Amniotic stem cell (primary cell): ENCODE data around the gene AP3B1.
"Not testable (repeated sequence)": the region's sequence is repeated elsewhere in the genome, so short reads cannot be mapped to it uniquely, and the experiment has no call there.

ENCODE experiments used
- DNase-seq: peaks from one replicate; lab custom pipeline; 2025; lab: John Stamatoyannopoulos, UW

The AP3B1 gene

DNA sequence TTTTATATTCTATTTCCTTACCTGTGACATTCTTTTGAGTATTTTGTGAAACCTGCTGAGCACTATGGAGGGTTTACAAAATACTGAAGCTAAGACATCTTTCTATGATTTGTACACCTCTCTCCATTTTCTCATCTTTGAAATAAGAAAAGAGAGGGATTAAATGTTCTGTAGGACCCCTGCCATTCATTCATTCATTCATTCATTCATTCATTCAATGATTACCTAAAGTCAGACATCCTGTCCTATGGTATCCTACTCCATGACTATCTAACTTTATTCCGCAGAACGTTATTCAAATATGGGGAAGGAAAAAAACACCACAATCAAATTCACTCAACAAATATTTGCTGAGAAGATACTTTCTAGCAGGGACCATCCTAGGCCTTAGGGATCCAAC lies 51.4 kb downstream of the AP3B1 start:
- DNase-seq: no peak

DNA sequence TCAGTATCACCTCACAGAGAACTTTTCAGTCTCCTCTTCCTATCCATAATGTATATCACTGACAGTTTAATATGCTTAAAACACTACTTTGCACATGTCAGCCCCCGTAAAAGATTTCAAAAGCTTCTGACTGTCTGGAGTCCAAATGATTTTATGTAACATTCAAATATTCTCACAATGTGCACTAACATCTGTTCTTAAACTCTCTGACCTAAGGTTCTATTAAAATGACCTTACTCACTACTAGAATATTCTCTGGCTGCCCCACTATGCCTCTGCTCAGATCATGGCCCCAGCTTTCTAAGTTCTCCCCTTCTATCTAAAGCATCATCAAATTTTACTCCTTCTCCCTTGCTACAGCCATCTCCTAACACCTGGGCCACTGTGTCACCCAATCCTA lies 52.5 kb downstream of the AP3B1 start:
- no peak for DNase-seq

DNA sequence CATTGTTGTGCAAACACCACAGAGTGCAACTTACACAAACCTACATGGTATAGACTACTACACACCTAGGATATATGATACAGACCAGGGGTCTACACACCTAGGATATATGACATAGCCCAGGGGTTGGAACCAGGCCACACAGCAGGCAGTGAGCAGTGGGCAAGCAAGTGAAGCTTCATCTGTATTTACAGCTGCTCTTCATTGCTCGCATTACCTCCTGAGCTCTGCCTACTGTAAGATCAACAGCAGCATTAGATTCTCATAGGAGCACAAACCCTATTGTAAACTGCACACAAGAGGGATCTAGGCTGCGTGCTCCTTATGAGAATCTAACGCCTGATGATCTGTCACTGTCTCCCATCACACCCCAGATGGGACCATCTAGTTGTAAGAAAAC lies 56.6 kb downstream of the AP3B1 start:
- DNase-seq: no peak

DNA sequence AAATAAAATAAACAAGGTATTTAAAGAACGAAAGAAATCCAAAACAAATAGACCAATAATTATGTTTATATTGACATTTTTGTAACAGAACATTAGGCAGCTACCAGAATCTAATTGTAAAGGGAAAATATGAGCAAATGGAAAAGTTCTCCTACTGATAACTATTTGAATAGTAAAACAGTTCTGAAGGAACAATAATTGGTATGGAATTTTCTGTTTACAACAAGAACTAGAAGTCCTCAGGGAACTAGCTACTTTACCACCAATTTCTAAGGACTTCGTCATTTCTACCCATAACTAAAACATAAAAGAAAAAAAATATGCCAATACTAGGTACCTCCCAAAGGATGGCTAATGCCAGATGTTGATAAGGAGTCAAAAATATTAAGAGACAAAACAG lies 58.5 kb downstream of the AP3B1 start:
- DNase-seq: no peak

- DNase-seq: no peak
Measured at GRCh38 chr5:78235289-78235688, 59.2 kb downstream of the AP3B1 start.

- no peak for DNase-seq
Measured at GRCh38 chr5:78234804-78235203, 59.7 kb downstream of the AP3B1 start.

GRCh38 chr5:78232163-78232562 lies 62.3 kb downstream of the AP3B1 start:
- DNase-seq: no peak

DNA sequence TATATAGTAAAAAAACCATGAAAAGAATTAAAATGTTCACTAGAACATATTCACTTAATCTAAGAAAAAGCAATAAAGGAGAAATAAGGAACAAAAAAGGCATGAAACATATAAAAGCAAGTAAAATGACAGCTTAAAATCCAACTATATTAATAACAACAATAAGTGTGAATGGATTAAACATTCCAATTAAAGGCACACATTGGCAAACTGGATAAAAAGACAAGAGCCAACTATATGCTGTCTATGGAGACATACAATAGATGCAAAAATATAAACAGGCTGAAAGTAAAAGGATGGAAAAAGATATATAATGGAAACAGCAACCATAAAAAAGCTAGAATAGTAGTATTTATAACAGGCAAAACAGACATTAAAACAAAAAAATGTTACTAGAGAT lies 70.1 kb downstream of the AP3B1 start:
- no peak for DNase-seq

DNA sequence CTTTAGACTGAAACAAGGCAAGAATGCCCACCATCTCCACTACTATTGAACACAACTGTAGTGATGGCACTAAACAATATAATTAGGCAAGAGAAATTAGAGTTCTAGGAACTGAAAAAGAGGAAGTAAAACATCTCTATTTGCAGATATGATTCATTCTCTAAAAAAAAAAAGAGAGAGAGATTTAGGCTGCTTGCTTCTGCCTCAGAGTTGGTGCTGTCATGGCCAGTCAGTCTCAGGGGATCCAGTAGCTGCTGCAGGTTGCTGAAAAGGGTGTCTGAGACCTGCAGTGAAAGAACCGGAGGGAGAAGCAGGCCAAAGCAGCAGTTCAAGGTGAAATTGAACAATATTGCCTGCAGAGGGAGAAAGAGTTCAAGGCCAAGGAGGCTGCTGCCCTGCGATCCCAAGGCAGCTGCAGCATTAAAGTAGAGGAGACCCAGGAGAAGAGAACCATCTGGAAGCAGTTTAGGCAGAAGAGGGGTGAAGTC lies 72.5 kb downstream of the AP3B1 start:
- no peak for DNase-seq

GRCh38 chr5:78221467-78221866 lies 73.0 kb downstream of the AP3B1 start:
- DNase-seq: no peak

GRCh38 chr5:78215972-78216371 lies 78.5 kb downstream of the AP3B1 start:
- no peak for DNase-seq

- DNase-seq: no peak
Measured at GRCh38 chr5:78215565-78215964, 78.9 kb downstream of the AP3B1 start.

DNA sequence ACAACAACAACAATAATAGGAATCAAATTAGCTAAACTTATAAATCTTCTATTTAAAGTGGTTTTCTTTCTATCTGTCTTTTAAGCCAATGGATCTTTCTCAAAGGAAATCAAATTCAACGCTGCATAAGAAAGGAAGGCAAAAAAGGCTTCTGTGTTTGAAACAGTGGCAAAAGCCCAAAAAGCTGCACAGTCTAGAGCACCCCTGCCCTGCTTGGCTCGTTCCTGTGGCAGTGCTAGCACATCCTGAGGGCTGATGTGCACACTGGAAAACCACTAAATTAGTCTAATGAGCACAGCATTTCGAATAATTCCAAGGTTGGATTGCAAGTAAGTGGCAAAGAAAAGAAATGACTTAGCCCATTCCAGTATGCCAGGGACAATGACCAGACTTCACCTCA lies 80.7 kb downstream of the AP3B1 start:
- DNase-seq: no peak

DNA sequence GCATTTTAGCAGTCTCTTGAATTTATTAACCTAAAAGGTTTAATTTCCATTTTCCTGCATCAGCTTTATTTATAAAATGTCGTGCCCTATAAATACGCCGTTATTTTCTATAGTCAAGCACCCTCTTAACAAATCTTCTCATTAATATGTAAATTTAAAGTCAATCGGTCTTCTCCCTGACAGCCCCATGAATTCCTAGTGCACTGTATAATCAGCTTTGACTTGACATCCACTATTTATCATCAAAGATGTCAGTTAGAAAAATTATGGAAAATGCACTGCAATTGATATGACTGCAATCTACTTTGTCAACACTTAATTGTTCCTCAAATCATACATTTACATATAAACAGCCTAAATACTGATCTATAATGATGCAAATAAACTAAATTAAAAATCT lies 83.4 kb downstream of the AP3B1 start:
- no peak for DNase-seq

- no peak for DNase-seq
Measured at GRCh38 chr5:78204241-78204640, 90.3 kb downstream of the AP3B1 start.

- no peak for DNase-seq
Measured at GRCh38 chr5:78203815-78204214, 90.7 kb downstream of the AP3B1 start.

DNA sequence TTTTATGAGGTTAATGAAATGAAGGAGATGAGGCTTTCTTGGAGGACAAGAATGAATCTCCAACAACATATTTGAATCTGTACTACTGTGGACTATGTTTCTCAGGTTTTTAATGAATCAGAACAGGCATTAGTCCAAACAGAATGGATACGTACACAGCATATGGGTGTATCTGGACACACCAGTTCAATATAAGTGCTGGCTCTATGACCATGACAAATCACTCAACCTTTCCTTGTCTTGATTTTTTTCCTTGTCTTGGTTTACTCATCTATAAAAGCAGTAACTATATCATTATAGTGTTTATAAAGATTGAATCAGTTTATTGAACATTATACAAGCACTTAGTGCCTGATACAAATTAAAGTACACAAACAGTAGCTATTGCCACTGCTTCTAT lies 104.1 kb downstream of the AP3B1 start:
- DNase-seq: no peak

DNA sequence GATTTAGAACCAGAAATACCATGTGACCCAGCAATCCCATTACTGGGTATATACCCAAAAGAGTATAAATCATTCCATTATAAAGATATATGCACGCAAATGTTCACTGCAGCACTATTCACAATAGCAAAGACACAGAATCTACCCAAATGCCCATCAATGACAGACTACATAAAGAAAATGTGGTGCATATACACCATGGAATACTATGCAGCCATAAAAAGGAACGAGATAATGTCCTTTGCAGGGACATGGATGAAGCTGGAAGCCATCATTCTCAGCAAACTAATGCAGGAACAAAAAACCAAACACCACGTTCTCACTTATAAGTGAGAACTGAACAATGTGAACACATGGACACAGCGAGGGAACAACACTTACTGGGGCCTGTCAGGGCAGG lies 105.8 kb downstream of the AP3B1 start:
- not testable (repeated sequence) for DNase-seq

DNA sequence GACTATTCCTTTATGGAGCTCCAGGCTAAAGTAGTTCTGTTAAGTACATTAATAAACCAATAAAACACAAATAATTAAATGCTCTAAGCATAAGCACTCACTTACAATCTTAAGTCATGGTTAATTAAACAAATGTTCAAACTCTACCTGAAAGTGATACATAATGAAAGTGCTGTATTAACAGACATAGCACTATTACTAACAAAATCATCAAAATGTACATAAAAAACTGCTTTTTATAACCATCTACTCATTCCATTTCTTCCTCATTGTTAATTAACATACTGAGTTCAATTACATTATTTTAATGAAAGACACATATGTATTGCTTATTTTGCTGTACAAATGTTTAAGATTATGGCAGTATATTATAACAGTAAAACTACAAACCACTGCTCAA lies 107.3 kb downstream of the AP3B1 start:
- no peak for DNase-seq

GRCh38 chr5:78182838-78183237 lies 111.7 kb downstream of the AP3B1 start:
- DNase-seq: no peak

DNA sequence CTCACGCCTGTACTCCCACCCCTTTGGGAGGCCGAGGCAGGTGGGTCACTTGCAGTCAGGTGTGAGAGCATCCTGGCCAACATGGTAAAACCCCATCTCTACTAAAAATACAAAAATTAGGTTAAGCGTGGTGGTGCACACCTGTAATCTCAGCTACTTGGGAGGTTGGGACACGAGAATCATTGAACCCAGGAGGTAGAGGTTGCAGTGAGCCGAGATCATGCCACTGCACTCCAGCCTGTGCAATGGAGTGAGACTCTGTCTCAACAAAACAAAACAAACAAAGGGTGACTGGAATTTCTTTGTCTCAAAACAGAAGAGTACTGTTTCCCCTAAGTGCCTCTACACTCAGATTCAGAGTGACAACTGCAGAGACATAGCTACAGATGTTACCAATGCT lies 116.1 kb downstream of the AP3B1 start:
- no peak for DNase-seq

GRCh38 chr5:78170335-78170734 lies 124.2 kb downstream of the AP3B1 start:
- DNase-seq: not testable (repeated sequence)

DNA sequence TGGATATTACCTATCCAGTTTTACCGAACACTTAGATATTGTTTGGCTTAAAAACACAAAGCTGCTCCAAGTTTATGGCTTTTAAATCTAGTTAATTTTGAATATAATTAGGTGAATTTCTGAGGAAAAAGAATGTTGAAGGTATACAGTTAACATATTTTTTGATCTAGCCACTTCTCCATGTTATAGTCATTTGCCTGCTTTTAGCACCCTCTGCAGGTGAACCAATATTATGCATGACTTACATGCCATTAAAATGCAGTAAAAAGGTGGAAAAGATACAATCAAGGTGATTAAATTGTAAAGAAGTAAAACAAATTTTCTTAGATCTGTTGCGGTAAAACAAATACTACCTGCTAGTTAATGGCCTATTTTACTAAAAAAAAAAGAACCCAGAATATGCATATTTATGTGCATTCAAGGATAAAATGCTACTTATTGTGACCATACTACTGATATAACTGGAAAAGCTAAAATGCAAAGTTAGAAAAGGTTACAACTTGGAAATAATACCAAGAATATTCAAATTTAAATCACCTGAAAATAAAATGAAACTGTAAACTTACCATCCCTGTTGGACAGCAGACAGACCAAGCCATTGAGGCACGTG lies 132.1 kb downstream of the AP3B1 start:
- DNase-seq: no peak

- no peak for DNase-seq
Measured at GRCh38 chr5:78157001-78157400, 137.5 kb downstream of the AP3B1 start.
